Thyroid gland (tissue), 4 donors: ENCODE measurements around the gene DYNC1LI2.

Experiments
- POLR2A ChIP-seq, 2 donors: fragments of 450-650 bp; IDR thresholded peaks; one replicate each; pipeline ENCODE4 v1.6.1; 2017; ENCODE audit warnings: antibody characterized with exemption in 2 of 2, mild to moderate bottlenecking in 2 of 2, moderate library complexity in 1 of 2
- TF ChIP-seq, protein P1 (sequence below), 6 experiments: fragments of 200-600 bp in 3 of 6; fragments of 450-650 bp in 3 of 6; sonication (generic) in 3 of 6; IDR thresholded peaks; one replicate each; pipeline ENCODE4 v1.5.1; 2016 to 2019; ENCODE audit warnings: antibody characterized with exemption in 6 of 6, mild to moderate bottlenecking in 2 of 6, inconsistent platforms in 1 of 6, moderate library complexity in 1 of 6

DNA sequence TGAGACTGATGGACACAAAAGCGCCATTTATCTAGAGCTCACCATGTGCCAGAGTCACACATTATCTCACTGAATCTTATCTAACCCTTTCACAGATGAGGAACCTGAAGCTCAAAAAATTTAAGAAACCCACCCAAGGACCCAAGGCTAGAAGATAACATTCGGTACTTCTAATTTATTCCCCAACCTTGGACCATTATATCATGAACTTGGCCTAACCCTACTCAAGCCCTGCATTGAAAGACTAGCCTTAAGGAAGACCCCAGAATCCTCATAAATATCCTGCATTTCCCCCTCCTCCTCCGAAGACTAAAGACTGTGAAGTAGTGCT lies 548 bp upstream of the DYNC1LI2 start:
- no peak for TF ChIP-seq POLR2A (IDR thresholded peaks at IDR 0.05)
- TF ChIP-seq, protein P1, sequence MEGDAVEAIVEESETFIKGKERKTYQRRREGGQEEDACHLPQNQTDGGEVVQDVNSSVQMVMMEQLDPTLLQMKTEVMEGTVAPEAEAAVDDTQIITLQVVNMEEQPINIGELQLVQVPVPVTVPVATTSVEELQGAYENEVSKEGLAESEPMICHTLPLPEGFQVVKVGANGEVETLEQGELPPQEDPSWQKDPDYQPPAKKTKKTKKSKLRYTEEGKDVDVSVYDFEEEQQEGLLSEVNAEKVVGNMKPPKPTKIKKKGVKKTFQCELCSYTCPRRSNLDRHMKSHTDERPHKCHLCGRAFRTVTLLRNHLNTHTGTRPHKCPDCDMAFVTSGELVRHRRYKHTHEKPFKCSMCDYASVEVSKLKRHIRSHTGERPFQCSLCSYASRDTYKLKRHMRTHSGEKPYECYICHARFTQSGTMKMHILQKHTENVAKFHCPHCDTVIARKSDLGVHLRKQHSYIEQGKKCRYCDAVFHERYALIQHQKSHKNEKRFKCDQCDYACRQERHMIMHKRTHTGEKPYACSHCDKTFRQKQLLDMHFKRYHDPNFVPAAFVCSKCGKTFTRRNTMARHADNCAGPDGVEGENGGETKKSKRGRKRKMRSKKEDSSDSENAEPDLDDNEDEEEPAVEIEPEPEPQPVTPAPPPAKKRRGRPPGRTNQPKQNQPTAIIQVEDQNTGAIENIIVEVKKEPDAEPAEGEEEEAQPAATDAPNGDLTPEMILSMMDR (IDR thresholded peaks at IDR 0.05), result peak in 1 of 6 experiments; percentile 27
